HG03039 (cell line): ENCODE results near the gene WRAP73.

Experiments used
- ATAC-seq: cut with Tn5 transposase; IDR thresholded peaks from one replicate; pipeline ENCODE4 v1.9.1; 2021; ENCODE audit warnings: mild to moderate bottlenecking, moderate library complexity; ENCODE audit not compliant: unreplicated experiment

Gene WRAP73

DNA sequence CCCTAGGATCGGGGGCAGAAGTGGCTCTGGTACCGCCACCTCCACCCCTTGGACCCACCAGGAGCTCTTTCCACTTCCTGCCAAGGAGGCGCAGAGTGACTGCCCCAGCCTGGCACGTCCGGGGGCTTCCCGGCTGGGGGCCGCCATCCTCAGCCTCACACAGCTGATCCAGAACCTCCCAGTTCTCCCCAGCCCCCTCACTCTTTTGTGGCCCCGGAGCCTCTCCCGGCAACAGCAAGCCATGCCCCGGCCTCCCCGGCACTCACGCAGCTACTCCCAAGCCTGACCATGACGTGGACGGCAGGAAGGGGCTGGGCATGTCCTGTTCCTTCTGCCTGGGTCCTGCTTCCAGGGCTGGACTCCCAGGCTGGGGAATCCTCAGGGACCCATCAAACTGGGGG is 19.5 kb upstream of the WRAP73 start:
- no peak for ATAC-seq

DNA sequence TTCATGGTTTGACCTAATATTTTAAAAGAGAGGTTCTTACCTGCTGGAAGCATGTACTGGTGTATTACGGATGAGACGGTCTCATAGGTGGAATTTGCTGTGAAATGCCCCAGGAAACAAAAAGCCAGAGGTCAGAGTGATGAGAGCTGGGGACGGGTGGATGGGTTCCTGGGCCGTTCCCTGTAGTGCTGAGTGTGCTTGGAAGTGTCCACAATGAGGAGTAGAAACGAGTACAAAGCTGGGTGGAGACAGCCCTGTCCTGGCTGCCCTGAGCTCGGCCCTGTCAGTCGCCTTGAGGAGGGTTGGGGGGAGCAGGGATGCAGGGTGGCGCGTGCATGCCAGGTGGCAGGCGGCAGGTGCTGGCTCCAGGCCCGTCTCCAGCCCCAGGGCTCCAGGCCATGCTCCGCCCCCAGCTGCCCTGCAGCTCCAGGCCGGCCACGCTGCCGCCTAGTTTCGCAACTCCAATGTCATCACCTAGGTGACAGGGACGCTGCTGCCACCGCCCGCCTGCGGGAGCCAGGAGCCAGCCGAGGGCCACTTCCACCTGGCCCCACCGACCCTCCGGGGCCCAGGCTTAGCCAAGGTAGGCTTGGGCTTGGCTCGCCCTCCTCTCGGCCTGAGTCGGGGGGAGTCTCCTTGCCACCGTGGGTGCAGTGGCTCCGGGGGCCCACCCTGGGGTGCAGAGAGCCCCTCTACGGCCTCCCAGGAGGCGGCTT is 18.8 kb upstream of the WRAP73 start:
- ATAC-seq, result no peak

DNA sequence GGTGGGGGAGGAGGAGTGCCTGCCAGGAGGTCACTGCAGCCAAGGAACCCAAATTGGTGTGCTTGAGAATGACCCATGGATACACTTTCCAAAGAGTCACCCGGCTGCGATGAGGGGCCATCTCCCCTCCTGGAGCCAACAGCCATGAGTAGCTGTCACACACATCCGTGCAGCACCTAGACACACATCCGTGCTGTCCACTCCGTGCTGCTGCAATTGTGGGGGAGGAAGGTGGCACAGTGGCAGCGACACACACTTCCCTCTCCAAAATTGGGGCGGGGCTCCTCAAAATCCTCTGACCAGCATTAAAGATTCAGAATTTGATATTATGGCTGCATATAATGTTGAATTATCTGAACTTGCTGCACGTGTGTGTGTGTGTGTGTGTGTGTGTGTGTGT is 18.2 kb upstream of the WRAP73 start:
- ATAC-seq, result no peak

DNA sequence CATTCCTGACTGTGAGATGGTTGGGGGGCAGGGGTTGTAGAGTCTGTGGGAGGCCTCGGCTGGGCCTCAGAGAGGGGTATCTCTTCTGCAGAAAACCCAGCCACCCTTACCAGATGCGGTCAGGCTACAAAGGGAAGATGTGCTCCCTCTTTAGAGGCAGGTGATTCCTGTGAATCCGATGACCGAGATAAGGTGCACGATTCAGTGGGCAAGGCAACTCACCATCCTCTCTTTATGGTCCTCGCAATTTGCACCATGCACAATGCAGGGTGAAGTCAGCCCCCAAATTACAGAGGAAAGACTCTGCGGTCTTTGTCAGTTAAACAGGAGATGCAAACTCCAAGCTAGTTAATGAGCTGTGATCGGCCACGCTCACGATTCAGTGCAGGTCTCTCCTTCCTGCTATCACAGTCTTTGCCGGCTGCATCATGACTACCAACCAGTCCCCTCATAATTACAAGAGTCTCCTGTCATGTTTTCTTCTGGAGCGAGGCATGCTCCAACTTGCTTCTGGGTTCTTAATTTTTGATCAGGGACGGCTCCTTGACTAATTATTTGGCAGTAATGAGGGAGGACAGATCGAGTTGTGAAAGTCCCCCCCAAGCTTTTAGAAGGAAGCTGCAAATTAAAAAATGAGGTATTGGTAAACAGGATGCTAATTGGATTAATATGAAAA is 14.9 kb upstream of the WRAP73 start:
- no peak for ATAC-seq

DNA sequence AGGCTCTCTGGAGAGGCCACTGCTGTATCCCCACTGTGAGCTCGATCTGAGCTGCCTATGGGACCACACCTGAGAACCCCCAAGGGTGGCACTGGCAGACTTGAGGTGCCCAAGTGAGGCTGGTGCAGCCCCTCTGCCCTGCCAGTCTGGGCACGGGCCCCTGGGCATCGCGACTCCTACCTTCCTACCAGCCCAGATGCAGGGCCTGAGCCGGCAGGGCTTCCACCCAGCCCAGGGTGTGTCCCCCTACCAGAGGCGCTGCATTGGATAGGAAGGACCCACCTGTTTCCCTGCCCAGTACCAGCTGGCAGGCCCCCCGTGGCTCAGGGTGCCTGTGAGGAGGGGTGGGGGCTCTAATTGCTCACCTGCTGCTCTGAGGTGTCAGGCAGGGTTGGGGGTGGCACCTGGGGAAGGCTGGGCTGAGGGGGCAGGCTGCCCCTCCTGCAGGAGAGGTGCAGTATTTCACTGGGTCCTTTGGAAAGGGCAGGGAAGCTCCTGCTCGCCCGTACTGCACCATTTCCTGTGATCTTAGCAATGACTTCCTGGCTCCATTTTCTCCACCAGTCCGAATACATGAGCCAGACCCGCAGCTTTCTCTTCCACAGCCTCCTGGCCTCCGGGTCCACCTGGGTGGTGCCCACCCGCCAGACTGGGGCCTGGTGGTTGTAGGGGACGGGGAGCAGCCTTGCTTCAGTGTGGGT is 14.2 kb upstream of the WRAP73 start:
- no peak for ATAC-seq

DNA sequence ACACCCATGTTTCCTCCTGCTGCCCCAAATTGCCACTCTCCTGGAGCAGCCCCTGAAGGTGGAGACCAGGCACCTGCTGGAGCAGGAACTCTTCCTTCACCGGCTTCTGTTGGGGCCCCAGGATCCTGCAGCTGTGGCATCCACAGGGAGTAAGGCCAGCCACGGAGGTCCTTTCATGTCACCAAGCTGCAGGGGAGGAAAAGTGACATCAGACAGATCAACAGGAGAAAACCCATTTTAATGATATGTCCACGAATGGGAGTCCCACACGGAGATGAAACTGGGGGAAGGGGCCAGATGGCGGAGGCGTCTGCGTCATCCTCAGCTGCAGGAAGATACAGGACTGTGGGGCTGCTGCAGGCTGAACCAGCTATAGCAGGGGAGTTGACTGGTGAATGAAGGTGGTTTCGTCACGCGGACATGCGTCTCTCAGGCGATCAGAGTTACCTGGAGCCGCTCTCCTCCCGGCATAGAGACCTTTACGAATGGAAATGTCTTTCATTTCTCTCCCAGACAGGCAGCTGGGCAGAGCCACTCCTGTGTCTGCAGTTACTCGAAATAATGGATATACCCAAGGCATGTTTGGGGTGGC is 12.3 kb upstream of the WRAP73 start:
- no peak for ATAC-seq

DNA sequence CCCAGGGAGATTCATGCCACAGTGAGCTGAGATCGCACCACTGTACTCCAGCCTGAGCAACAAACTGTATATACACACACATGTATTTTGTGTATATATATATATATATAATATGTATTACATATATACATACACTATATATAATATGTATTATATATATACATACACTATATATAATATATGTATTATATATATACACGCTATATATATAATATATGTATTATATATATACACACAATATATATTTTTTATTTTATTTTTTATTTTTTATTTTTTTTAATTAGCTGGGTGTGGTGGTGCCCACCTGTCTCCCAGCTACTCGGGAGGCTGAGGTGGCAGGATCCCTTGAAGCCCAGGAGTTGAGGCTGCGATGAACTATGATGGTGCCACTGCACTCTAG is 11.7 kb upstream of the WRAP73 start:
- ATAC-seq, result no peak

DNA sequence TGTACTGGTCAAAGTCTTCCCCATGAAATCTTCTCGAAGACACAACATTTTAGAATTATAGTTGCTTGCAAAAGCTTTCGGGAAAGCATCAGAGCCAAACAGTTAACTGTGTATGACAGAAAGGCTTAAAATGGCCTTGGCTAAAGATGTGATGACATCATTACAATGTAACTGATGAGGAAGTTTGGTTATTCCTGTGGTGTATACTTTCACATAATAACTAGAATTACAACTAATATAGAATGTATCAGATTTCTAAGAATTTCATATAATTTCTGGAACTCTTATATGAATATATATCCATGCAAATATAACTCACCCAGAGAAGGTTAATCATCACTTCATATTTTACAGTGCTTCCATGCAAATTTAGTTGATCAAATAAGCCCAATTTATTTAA is 10.8 kb upstream of the WRAP73 start:
- ATAC-seq, result no peak

DNA sequence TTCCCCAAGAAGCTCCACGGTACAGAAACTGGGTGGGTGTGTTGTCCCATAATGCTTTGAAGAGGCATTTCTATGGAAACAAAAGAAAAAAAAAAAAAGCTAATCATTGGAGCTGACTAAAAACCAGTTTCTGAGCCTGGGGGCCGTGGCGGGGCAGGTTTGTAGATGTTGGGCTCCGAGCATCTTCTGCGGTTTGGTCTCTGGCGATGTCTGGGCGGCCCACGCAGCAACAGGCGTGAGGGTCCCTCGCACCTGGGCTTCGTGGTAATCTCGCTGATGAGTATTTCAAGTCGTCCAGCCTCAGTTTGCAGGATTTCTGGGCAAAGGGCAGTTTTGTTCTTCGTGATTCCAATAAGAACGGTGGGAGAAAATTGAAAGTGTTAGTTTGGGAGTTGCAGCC is 9.2 kb upstream of the WRAP73 start:
- ATAC-seq, result no peak

DNA sequence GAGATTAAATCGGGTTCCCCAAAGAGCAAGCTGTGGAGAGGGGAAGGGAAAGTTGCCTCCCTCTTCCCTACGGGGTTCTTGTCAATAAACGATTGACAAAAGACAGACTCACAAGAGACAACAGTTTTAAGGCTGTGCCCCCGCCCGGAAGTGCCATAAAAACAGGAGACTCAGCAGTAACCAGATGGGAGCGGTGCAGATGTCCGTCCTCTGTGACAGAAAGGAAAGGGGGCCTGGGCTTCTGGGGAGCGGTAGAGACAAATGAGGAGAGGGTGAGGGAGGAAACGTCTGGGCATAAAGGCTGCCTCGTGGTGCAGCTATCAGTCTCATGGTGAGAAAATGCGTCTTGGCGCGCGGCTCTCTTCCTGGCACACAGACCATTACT is 8.3 kb upstream of the WRAP73 start:
- no peak for ATAC-seq

DNA sequence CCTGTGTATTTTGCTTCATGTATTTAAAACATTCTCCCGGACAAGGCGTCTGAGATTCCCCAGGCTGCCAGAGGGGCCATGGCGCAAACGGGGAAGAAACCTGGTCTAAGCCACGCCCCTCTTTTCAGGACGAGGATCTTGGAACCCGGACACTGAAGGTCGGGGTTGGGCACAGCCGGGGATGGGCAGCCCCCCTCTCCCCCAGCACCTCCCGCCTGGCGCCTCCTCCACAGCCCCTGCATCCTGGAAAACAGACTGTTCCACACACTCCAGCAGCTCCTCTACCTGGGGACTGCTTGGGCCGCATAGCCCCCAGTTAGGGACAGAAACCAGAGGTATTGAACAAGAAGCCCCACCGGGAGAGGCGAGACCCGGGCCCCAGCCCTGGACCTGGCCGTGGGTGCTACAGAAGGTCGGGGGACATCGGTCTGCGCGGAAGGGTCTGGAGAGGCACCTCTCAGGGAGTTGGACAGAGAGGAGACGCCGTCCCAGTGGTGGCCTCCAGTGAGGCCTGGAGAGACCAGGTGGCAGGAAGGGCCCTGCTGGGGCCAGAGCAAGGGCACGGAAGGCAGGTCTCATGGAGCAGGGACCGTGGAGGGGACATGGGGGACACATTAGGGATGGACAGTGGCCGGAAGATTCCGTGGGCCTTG is 7.8 kb upstream of the WRAP73 start:
- no peak for ATAC-seq

DNA sequence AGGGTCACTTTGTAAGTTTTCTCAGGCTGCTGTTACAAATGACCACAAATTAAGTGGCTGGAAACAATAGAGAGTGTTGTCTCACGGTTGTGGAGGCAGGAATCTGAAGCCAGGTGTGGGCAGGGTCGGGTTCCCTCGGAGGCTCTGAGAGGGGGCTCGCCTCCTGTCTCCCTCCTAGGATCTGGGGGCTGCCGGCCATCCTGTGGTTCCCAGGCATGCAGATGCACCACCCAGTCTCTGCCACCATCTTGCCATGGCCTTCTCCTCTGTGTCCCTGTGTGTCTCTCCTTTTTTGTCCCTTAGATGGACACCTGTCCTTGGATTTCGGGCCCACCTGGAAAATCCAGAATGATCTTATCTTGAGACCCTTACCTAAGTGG is 7.2 kb upstream of the WRAP73 start:
- no peak for ATAC-seq

DNA sequence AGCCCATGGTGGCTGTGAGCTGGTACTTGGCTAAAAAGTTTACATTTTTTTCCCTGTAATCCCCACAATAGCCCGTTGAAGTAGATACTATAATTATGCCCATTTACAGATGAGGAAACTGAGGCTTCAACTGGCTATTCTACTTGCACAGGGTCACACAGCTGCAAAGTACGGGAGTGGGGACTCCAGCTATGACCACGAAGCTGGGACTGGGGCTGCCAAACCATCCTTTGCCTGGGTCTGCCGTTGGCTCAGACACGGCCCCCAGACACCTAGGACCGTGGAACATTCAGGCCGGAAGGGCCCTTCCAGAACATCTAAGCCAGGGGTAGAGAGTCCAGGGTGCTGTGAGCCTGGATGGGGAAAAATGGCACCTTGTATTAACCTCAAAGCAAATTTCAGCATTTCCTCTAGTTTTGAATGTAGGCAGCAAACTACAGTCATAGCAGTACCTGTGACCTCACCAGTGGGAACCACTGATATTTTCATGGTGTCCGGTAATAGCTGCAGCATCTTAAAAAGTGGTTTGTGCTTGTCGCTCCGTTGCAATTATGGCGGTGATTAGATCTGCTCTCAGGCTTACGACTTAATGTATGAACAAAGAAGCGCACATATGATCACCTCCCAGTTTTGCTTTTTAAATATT is 6.7 kb upstream of the WRAP73 start:
- ATAC-seq, result no peak

DNA sequence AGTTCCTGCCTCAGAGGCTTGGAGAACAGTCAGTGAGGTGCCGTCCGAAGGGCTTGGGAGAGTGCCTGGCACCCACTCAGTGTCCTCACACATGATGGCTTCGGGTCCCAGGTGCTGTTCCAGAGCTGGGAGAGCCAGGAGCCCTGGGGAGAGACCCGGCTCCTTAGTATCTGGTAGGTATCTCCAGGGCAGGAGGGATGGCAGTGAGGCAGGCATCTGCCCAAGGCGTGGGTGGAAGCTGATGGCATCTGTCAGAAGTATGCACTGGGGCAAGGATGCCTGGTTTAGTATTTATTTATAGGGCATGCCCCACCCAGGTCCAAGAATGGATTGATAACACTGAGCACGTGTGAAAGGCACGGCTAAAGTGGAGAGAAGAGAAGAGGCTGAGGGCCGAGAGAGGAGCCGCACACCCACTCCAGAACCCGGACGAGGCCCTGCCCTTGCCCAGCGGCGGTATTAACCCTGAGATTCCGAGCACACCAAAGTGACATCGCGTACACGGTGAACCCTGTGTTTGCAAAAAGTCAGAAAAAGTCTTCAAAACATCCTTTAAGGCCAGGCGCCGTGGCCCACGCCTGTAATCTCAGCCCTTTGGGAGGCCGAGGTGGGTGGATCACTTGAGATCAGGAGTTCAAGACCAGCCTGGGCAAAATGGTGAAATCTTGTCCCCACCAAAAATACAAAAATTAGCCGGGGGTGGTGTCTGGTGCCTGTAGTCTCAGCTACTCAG is 4.8 kb upstream of the WRAP73 start:
- no peak for ATAC-seq

DNA sequence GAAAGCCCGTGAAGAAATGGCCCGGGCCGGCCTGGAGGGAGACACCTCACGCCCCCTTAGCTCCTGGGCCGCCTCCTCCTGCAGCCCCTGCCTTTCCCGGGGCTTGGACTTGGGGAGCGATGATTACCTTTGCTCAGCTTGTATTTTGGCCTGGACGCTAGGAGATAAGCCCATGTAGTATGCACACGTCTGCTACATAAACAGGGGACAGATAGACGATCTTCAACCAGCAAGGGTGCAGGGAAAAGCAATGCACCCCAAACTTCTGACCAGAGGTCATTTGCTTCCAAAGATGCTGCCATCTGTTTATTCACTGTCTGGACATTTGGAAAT is 3.3 kb upstream of the WRAP73 start:
- ATAC-seq, result no peak

DNA sequence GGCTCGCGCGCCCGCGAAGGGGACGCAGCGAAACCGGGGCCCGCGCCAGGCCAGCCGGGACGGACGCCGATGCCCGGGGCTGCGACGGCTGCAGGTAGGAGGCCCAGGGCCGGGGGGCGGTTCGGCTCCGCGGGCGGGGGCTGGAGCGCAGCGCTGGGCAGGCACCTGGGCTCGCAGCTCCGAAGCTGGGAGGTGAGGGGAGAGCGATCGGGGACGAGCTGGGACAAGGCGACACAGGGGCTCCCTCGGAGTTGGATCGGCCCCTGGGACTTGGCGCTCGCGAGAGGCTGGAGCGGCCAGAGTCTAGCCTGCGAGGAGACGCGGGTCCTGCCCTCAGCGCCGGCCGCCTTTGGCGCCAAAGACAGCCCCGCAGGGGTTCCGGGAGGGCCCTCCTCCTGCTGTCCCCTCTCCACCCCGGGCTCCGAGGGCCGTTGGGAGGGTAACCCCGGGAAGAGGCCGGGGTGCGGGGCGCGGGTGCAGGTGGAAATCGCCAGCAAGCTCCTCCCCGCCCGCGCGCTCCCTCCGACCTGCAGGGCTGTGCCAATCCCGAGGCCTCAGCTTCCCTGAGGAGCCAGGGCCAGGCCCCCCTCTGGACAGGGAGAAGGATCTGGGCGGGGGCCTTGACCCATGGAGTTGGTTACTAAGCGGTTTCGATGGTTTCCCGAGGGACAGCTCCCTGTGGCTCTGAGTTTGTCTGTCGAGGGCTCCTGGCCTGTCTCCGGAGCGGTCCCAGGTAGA is 2.8 kb upstream of the WRAP73 start:
- ATAC-seq, result no peak

DNA sequence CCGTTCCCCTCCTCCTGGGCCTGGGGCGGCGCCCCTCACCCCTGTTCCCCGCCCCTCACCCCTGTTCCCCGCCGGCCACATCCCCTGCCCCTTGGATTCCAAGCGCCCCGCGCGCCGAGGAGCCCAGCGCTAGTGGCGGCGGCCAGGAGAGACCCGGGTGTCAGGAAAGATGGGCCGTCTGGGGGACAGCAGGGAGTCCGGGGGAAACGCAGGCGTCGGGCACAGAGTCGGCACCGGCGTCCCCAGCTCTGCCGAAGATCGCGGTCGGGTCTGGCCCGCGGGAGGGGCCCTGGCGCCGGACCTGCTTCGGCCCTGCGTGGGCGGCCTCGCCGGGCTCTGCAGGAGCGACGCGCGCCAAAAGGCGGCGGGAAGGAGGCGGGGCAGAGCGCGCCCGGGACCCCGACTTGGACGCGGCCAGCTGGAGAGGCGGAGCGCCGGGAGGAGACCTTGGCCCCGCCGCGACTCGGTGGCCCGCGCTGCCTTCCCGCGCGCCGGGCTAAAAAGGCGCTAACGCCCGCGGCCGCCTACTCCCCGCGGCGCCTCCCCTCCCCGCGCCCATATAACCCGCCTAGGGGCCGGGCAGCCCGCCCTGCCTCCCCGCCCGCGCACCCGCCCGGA is 2.1 kb upstream of the WRAP73 start, which contains the start of gene TP73:
Gene TP73, plus strand, starts transcription at position 587 of the 618 bp plus-strand sequence. CDS start 29,850 bp downstream, outside the sequence.
- ATAC-seq, result no peak

DNA sequence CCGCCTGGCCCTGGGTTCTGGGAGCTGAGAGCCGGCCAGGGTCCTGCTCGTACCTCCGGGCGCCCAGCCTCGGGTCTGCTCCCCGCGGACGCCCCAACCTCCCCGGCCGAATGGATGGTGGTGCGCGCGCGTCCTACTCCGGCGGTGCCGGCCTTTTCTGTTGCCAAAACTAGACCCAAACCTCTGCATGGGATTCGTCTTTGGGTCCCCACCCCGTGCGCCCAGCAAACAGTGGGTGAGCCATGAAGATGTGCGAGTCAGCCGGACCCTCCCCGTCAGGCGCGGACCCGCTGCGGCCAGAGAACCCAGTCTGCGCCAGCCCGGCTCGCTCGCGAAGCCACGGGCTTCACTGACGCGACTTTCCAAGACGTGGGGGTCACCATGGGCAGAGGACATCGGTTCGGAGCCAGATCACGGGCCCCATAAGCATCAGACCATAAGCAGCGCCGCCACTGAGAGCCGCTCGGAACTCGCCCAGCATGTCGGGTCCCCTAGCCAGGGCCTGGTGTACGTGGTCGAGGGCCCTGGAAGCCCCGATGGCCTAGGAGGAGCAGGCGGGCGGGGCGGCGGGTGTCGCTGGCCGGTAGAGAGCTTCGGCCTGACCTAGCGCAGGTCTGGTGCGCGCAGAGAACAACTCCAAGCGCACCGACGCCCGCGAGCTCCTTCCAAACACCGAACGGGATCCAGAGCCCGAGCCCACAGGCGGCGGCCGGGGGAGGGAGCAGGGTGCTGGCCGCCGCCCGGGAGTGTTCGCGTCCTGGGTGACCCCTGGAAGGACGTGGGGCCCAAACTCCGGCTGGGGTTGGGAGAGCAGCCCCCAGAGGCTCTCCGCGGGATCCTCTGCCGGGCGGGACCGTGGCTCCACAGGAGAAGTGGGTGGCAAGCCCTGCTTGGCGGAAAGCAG is 1.4 kb upstream of the WRAP73 start:
- ATAC-seq, result no peak
